HG02884 (cell line): Measurements from ENCODE around the gene ZGRF1.
"Not testable (repeated sequence)": the region's sequence is repeated elsewhere in the genome, so short reads cannot be mapped to it uniquely, and the experiment has no call there.

Experiments used
- ATAC-seq: cut with Tn5 transposase; IDR thresholded peaks from one replicate; pipeline ENCODE4 v1.9.1; 2021; ENCODE audit warnings: mild to moderate bottlenecking, moderate library complexity; ENCODE audit not compliant: unreplicated experiment

Gene ZGRF1

GRCh38 chr4:112559053-112559452, 77.7 kb downstream of the ZGRF1 start:
- no peak for ATAC-seq

GRCh38 chr4:112557676-112558411, 78.9 kb downstream of the ZGRF1 start:
- no peak for ATAC-seq

- ATAC-seq, result not testable (repeated sequence)
These were observed 82.4 kb downstream of the ZGRF1 start for GRCh38 chr4:112554271-112554670.

GRCh38 chr4:112552668-112553067, 84.0 kb downstream of the ZGRF1 start:
- no peak for ATAC-seq

GRCh38 chr4:112550728-112551127, 86.0 kb downstream of the ZGRF1 start:
- ATAC-seq, result no peak

GRCh38 chr4:112546476-112546875, 90.2 kb downstream of the ZGRF1 start:
- no peak for ATAC-seq

GRCh38 chr4:112545346-112545745, 91.4 kb downstream of the ZGRF1 start:
- no peak for ATAC-seq

- no peak for ATAC-seq
These were observed 96.0 kb downstream of the ZGRF1 start for GRCh38 chr4:112540695-112541094.

- no peak for ATAC-seq
These were observed 100.6 kb downstream of the ZGRF1 start for GRCh38 chr4:112536123-112536522.

GRCh38 chr4:112532267-112532666, 104.4 kb downstream of the ZGRF1 start:
- ATAC-seq, result no peak

GRCh38 chr4:112531146-112531545, 105.6 kb downstream of the ZGRF1 start:
- no peak for ATAC-seq

GRCh38 chr4:112526061-112526460, 110.6 kb downstream of the ZGRF1 start:
- no peak for ATAC-seq

- ATAC-seq, result peak; percentile 81
These were observed 112.8 kb downstream of the ZGRF1 start for GRCh38 chr4:112523764-112524505.

- peak; percentile 39 for ATAC-seq
These were observed 113.5 kb downstream of the ZGRF1 start for GRCh38 chr4:112523008-112523721.

GRCh38 chr4:112522431-112522830, 114.3 kb downstream of the ZGRF1 start:
- not testable (repeated sequence) for ATAC-seq

GRCh38 chr4:112521123-112522023, 115.3 kb downstream of the ZGRF1 start:
- ATAC-seq, result peak; percentile 19

GRCh38 chr4:112520598-112521122, 116.0 kb downstream of the ZGRF1 start:
- no peak for ATAC-seq

- no peak for ATAC-seq
These were observed 116.8 kb downstream of the ZGRF1 start for GRCh38 chr4:112519689-112520597.

GRCh38 chr4:112518675-112519074, 118.0 kb downstream of the ZGRF1 start:
- ATAC-seq, result no peak
